ELR (cell line): ENCODE data around the gene RUFY1.
A peak's percentile ranks its signal among the peaks of the same experiment; 100 is the strongest.

Experiments used
- DNase-seq: peaks from one replicate; pipeline ENCODE4 v3.0.0-alpha.2; 2015; ENCODE audit warnings: low read depth

Gene RUFY1

GRCh38 chr5:179603308-179603707 is 53.0 kb downstream of the RUFY1 start:
- DNase-seq = no peak

DNA sequence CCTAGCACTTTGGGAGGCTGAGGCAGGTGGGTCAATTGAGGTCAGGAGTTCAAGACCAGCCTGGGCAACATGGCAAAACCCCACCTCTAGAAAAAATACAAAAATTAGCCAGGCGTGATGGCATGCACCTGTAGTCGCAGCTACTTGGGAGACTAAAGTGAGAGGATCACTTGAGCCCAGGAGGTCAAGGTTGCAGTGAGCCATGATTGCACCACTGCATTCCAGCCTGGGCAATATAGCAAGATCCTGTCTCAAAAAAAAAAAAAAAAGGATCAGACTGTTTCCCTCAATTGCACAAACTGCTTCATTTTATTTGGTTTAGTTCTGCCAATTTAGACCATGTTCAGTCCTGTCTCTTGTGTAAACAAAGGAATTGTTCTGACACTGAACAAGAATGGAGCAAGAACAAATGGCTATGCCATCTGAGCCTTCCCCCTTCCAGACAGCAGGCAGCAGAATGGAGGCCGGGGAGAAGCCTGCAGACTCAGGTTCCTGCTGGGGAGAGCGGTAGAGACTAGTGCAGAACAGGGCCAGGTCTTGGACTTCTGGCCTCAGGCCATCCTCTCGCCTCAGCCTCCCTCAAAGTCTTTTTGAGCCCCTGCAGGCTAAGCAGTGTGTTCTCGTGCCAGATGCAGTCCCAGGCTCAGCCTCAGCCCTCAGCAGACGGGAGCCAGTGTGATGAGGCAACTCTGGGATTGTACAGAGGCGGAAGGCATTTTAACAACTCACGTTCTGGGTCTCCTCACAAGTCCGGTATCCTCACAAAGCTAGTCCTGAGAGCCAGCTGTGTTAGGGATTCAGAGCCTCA is 54.9 kb downstream of the RUFY1 start:
- no peak for DNase-seq

GRCh38 chr5:179606071-179606909 is 55.9 kb downstream of the RUFY1 start:
- DNase-seq = no peak

GRCh38 chr5:179606910-179607159 is 56.5 kb downstream of the RUFY1 start:
- DNase-seq = no peak

DNA sequence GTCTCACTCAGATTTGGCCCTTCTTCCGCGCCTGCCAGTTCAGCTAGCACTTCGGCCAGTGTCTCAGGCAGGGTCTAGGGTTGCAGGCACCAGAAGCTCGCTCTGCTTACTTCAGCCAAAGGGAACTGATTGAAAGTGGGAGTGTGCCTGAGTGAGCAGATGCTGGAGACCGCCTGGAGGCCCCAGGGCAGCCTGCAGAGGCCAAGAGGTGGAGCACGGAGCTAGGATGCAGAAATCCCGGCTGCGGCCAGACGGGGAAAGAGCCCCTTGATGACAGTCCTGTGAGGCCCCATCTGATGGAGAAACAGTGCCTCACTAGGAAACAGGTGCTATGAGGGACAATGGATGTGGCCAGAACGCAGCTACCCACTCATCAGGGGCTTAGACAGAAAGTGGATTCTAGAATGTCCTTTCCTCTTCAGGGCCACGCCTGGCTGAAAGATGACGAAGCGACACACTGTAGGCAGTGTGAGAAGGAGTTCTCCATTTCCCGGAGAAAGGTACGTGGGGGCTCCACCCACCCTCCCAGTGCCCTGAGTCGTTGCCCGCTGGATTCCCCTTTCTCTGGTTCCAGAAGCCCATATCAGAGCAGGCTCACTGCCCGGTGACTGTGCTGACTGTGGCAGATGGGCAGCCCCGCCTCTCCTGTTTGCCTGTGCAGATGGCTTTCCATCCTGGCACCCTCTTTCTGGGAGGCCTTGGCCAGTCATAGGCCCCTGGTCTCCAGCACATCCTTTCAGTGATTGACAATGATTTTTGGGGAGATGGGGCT is 57.0 kb downstream of the RUFY1 start:
- peak; percentile 28 for DNase-seq

- DNase-seq = peak; percentile 34
Measured at GRCh38 chr5:179608131-179608581, 57.8 kb downstream of the RUFY1 start.

DNA sequence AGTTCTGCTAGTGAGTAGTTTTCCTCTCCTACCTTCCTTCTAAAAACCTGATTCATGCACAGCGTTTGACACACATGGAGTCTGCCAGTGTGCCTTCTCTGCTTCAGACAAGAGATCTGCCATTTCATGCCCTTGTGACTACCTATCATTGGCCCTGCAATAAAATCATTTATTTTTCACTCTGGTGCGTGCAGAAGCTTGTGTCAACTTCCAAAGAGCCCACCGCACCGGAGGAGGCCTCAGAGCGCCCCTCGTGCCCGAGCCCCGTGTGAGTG is 59.4 kb downstream of the RUFY1 start:
- no peak for DNase-seq

DNA sequence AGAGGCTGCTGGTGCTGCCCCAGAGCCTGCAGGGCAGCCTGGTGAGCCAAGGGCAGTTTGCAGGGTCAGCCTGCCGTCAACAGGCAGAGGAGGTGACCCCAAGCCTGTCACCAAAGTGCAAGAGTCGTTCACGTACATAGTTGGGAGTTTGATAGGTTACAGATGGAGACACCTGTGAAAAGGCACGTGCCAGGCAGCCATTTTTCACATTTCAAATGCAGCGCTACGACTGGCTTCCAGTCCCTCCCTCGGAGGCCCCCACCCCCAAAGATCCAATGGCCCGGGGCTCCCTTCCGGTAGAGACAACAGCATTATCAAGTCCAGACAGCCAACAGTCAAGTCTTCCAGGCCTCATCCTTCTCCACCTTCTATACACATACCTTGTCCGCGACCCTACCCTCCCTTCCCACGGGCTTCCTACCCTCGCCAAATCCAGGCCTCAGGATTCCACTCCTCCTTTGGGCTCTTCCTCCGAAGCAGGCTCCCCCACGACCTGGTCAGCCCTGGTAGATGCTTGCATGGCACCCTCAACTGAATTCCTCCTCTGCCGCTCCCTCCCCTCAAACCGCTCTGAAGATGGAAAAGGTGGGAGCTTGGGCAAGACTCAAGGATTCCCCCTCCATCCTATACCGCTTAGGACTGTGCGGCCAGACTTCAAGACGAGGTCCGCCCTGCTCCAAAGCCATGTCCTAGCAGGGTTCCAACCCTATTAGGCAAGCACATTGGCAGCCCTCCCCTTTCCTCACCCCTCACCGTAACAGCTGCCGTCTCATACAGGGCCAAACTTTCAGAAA is 60.0 kb downstream of the RUFY1 start:
- DNase-seq = no peak

DNA sequence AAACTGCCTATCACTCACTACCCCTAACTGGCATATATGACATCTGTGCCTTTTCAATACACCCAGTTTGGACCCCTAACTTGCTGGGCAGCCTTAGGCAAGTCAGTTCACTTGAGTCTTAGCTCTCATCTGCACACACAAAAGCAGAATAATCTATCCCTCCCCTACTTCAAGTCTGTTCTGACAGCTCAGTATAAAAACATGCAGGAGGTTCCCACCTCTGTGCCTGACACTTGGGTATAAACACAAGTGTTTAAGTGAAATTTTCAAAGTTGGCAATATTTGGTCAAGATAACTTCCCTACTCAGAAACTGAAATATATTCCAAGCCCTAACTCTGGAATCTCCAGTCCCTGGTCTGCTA is 60.5 kb downstream of the RUFY1 start:
- peak; percentile 30 for DNase-seq

DNA sequence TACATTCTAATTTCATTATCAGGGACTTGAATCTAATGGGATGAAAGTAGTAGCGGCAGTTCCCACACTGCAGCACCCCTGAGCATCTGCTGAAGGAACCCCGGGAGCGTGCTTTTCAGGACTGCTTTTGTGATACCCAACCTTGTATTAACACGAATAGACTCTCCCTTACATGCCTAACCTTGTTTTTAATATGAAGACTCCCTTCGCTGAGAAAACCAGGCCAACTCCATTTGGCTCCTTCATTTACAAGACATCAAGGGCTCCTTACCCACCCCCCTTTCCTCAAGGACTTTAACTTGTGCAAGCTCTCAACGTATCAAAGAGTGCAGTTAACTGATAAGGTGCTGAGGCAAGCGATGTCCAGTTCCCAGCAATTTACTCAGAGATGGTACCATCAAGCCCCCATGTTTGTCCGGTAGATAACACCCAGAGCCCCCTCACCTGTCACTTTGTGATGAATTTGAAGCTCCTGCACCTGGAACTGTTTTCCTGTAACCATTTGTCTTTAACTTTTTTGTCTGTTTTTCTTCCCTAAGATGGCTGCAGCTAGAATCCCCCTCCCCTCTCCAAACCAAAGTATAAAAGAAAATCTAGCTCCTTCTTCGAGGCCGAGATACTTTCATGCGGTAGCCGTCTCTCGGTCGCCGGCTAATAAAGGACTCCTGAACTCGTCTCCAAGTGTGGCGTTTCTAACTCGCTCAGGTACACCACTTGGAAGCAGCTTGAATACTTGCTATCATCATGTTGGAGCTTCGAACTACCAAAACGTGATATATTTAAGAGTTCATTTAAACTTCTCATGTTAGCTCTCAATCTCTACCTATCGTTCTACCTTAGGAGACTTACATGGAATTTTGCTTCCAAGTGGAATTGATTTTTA is 62.5 kb downstream of the RUFY1 start:
- peak; percentile 21 for DNase-seq

DNA sequence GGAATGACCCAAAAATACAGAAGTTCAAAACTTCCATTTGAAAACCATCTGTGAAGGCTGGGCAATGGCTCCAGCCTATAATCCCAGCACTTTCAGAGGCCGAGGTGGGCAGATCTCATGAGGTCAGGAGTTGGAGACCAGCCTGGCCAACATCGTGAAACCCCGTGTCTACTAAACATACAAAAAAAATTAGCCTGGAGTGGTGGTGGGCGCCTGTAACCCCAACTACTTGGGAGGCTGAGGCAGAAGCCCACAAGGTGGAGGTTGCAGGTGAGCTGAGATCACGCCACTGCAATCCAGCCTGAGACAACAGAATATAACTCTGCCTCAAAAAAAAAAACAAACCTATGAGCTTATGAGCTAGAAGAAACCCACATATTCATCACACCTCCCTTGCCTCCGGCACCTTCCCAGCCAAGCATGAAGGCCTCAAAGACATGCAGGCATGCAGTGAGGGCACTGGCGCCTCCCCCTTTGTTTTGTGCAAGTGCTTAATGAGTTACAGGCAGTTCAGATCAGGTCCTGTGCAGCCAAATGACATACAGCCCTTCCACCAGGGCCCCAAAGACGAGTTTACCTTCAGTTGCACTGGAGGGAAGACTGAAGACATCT is 63.2 kb downstream of the RUFY1 start:
- no peak for DNase-seq

- DNase-seq = no peak
Measured at GRCh38 chr5:179614745-179615144, 64.4 kb downstream of the RUFY1 start.

- DNase-seq = peak; percentile 32
Measured at GRCh38 chr5:179615203-179615602, 64.8 kb downstream of the RUFY1 start.

DNA sequence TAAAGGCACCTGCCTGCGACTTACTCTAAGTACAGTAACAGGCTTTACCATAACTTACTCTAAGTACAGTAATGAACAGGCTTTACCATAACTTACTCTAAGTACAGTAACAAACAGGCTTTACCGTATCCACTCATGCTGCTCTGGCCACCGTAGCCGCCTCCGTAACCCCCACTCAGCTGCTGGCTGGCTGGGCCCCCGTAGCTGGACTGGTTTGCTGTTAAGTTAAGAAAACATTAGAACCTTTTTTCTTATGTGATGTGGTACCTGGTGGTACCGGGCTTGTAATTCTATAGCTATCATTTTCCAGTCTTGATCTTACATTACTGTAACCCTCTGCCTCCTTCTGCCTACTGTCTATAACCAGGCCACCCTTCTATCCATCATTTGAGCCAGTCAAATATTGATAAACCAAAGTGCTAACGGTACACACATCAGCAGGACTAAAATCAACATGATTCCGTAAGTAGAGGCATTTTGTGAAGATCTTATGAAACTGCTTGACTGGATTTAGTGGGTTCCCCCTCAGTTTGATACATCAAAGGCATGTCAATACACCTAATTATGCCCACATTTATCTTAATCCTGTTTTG is 65.7 kb downstream of the RUFY1 start:
- no peak for DNase-seq

DNA sequence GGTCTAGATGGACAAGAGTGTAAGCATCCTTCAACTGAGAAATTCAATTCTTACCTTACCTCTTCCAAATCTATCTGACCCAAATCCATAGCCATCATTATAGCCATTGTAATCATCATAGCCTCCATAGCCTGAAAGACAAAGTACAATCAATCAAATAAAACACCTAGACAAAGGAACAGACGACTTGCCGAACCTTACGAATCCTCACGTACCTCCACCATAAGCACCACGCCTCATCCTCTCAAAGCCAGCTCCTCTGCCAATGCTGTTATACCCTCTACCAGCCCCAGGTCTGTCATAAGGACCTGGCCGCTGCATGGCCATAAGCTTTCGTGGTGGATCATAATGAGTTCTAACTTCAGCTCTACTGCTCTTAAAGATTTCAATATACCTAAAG is 67.6 kb downstream of the RUFY1 start:
- no peak for DNase-seq

DNA sequence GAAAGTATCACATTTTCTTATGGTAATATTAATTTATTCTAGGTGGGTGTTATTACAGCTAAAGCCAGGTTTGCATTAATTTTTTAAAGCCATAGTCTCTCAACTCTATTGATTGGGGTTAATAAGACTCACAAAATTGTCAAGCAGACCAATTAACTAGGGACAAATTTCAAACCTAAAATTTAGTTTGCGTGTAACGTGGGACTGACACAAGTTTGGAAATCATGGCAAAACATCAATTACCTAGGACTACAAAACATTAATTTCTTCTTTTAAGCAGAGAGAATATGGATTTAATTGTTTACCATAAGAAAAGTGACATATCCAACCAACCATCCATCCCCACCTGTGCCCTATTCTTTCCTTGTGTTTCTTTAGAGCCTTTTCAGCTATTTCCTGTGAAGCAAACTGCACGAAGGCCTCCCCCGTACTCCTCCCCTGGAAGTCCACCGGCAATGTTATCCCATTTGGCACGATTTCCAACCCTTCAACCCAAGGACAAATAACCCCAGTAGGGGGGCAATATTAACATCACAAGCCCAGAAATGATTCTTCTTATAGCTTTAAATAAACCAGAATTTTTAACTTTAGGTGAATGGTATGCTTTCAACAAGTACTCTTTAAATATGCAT is 68.7 kb downstream of the RUFY1 start:
- DNase-seq = peak; percentile 15

GRCh38 chr5:179619776-179620175 is 69.4 kb downstream of the RUFY1 start:
- peak; percentile 59 for DNase-seq

DNA sequence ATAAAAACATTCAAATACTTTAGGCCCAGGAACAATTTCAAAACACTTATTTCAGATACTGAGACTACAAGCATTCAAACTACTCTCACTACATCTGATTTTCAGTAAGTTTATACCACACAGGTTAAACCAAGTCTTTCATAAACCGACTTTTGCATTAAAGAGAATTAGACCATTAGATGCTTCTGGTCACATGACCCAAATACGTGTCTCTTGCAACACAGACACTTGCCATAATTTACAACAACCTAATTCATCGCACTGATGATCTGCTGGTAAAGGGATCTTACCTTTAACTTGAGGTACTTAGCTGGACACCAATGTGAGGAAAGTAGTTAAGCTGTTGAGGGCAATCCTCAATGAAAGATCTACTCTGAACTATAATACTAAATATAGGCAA is 69.9 kb downstream of the RUFY1 start:
- peak; percentile 38 for DNase-seq

DNA sequence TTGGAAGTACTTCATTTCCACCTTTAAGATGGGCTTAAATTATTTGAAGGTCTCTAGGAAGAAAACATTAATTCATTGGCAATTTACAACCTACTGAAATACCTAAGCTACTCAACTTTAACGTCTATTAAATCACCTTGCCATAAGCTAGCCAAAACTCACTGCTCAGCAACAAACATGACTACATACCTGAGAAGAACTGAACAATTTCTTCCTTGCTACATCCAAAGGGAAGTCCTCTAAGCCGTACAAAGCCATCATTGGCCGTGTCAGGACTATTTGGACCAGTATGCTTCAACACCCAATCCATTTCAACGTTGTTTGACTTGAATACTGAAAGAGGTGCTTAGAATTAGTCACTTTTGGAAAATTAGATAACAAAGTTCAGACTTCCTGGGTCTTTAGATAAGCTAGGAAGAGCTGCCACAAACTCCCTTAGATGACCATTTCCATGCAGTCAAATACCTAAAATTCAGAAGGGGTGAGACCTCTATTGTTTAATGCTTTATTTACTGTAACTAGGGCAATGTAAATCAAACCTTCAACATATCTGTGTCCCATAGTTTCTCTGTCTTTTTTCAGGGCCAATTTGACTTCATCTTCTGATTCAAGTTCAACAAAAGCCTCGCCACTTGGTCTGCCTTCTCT is 70.5 kb downstream of the RUFY1 start:
- peak; percentile 50 for DNase-seq
